ENCODE results near the gene CAMK2G.
A peak's percentile ranks its signal among the peaks of the same experiment; 100 is the strongest.

CAMK2G gene

GRCh38 chr10:73872190-73872710 is 2.1 kb downstream of the CAMK2G start:
- DNase-seq (ENCODE audit: insufficient read length, low spot score) (no peak), FAIRE-seq (no peak)
- TF ChIP-seq CTCF (IDR thresholded peaks at IDR 0.05; ENCODE audit: insufficient read depth, missing control alignments): no peak

GRCh38 chr10:73871295-73872189 is 2.8 kb downstream of the CAMK2G start:
- DNase-seq (ENCODE audit: insufficient read length, low spot score) (no peak), FAIRE-seq (no peak)
- no peak for TF ChIP-seq CTCF (IDR thresholded peaks at IDR 0.05; ENCODE audit: insufficient read depth, missing control alignments)

GRCh38 chr10:73868655-73869195 is 5.6 kb downstream of the CAMK2G start:
- no peak for TF ChIP-seq CTCF (IDR thresholded peaks at IDR 0.05; ENCODE audit: insufficient read depth, missing control alignments)
- DNase-seq (ENCODE audit: insufficient read length, low spot score) (no peak), FAIRE-seq (no peak)

DNA sequence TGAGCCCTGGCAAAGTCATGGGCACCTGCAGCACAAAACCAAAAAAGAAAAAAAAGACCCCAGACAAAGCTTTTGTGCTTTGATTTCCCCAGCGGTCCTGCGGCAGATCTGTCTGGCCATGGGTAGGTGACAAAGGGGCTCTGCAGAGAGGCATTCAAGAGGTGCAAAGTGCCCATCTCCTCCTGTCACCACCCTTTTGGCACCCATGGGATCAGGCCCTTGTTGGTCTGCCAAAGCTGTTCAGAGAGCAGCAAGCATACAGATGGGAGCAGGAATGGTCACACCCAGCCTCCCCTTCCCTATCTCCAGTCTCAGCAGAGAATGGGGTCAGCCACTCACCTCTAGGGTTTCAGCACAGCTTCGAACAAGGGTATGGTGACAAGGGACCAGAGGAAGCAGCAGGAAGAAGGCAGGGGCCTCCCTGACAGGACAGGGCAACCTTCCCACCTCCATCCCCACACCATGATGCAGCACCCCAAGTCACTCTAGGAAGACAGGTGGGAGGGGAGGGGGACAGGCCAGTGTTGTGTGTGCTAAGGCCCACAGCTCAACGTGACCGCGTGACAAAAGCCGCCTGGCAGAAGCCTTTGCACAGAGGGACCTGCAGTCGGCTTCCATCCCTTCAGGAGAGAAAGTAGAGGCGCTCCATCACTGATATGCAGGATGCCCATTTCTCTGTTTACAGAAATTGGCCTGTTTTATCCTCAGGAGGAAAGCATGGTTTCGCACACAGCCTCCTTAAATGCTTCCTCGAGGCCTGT is 6.3 kb downstream of the CAMK2G start:
- no peak for TF ChIP-seq CTCF (IDR thresholded peaks at IDR 0.05; ENCODE audit: insufficient read depth, missing control alignments)
- no peak for DNase-seq (ENCODE audit: insufficient read length, low spot score)
- no peak for FAIRE-seq

- no peak for TF ChIP-seq CTCF (IDR thresholded peaks at IDR 0.05; ENCODE audit: insufficient read depth, missing control alignments)
- DNase-seq (ENCODE audit: insufficient read length, low spot score) (no peak), FAIRE-seq (no peak)
Measured at GRCh38 chr10:73867126-73867807, 7.1 kb downstream of the CAMK2G start.

- TF ChIP-seq CTCF (IDR thresholded peaks at IDR 0.05; ENCODE audit: insufficient read depth, missing control alignments): no peak
- FAIRE-seq (no peak), DNase-seq (ENCODE audit: insufficient read length, low spot score) (peak; percentile 48)
Measured at GRCh38 chr10:73866621-73867020, 7.7 kb downstream of the CAMK2G start.
